HUES64 (cell line): Measurements from ENCODE around the gene REEP3. TPM values are rescaled to one million over a fixed set of nuclear protein-coding genes. Genes with fewer than 3 reads are reported as not detected.

ENCODE experiments used
- H3K27ac ChIP-seq: 2 replicates; pipeline ENCODE4 v1.7.0; 2013; ENCODE audit warnings: low read depth, low read length, inconsistent platforms
- H3K27me3 ChIP-seq: 2 replicates; pipeline ENCODE4 v1.6.1; 2013; ENCODE audit warnings: mild to moderate bottlenecking, low read length; ENCODE audit not compliant: insufficient read depth
- H3K36me3 ChIP-seq: 2 replicates; pipeline ENCODE4 v1.6.1; 2013; ENCODE audit warnings: mild to moderate bottlenecking, low read length; ENCODE audit not compliant: insufficient read depth
- H3K4me1 ChIP-seq: 2 replicates; pipeline ENCODE4 v1.6.1; 2013; ENCODE audit warnings: mild to moderate bottlenecking, low read length, moderate library complexity; ENCODE audit not compliant: insufficient read depth
- H3K4me3 ChIP-seq: 2 replicates; pipeline ENCODE4 v1.5.1; 2013; ENCODE audit warnings: mild to moderate bottlenecking, low read length, moderate library complexity
- H3K9ac ChIP-seq: 2 replicates; pipeline ENCODE4 v1.6.1; 2013; ENCODE audit warnings: mild to moderate bottlenecking, low read depth, low read length
- H3K9me3 ChIP-seq: 2 replicates; pipeline ENCODE4 v1.6.1; 2013; ENCODE audit warnings: low read depth, low read length; ENCODE audit not compliant: insufficient read depth
- WGBS: fragments of 150-250, 120-280 bp; methylation state at CpG from one replicate; pipeline ENCODE4 v1.1.7; 2013; ENCODE audit warnings: missing lambda C conversion rate; 5-methylcytosine and 5-hydroxymethylcytosine counted together
- polyA plus RNA-seq, 2 experiments: library from polyadenylated mRNA; stranded (reverse); fragments of 50-300 nt; gene quantifications; one replicate each; pipeline ENCODE4 v1.2.3, GENCODE V29; 2013

The REEP3 gene, protein sequence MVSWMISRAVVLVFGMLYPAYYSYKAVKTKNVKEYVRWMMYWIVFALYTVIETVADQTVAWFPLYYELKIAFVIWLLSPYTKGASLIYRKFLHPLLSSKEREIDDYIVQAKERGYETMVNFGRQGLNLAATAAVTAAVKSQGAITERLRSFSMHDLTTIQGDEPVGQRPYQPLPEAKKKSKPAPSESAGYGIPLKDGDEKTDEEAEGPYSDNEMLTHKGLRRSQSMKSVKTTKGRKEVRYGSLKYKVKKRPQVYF
- polyA plus RNA-seq (2013, experiment 1 of 2): 13.1 TPM
- polyA plus RNA-seq (2013, experiment 2 of 2): 16.8 TPM

DNA sequence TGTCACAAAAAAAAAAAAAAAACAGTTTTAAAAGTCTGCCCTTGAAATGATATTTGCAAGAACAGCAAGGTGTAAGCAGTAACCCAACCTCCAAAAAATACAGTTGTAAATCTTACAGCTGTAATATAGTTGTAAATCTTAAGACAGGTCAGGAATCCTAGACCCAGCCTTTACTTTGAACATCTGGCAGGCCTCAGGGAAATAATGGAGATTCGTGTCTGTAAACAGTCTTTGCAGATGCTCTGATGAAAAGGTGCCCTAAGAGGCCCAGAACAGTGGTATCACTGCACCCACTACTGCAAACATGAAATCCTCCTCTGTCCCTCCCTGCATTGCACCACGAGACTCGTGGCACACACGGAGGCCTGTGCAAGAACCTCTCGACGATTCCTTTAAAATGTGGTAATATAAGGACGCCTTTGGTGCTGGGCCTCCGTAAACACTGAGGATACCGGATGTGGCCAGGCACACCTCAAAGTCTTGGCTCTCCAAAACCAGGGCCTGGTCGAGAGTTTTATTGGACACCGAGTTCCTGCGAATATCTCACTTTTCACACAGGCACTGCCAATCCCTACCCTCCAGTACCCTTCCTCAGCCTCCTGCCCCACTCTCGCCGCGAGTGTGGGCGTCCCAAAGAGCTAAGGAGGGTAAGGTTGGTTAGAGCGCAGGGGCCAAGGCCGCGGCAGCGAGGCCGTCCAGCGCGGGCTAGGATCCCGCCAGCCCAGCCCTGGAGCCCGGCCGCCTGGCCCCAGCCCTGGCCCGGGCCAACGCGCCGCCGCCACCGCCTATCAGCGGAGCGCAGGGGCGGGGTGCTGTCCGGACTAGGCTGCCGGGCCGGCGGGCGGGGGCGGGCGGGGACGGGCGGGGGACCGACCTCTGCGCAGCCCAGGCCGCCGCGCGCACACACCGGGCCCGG lies at the start of gene REEP3:
Gene REEP3, plus strand, starts transcription at position 902 of the 916 bp plus-strand sequence. CDS start 145 bp downstream, outside the sequence.
- Histone ChIP-seq H3K27me3 (no peaks in the 10 kb centered on the region), H3K4me1 (peaks cover 49% of the 10 kb centered on the region)
- 2% methylated on average over 51 of the region's 52 CpGs for WGBS

DNA sequence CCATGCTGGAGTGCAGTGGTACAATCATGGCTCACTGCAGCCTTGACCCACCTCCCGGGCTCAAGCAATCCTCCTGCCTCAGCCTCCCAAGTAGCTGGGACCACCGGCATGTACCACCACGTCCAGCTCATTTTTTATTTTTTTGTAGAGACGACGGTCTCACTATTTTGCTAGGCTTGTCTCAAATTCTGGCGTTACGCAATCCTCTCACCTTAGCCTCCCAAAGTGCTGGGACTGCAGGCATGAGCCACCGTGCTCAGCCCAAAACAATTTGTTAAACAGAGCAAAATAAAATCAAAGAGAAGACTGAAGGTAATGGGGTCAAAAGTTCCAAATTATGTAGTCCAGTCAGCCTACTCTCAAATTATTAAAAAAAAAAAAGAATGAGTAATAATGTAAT lies 46.7 kb upstream of the REEP3 start:
- Histone ChIP-seq H3K27me3 (no peaks in the 10 kb centered on the region), H3K9ac (no peak overlapping the region), H3K4me3 (no peak overlapping the region), H3K27ac (no peak overlapping the region), H3K4me1 (peaks cover 20% of the 10 kb centered on the region), H3K36me3 (no peaks in the 10 kb centered on the region), H3K9me3 (no peaks in the 10 kb centered on the region)
- WGBS: 94% methylated on average over 7 of the region's 8 CpGs

More for the DNA sequence above, at the start of gene REEP3:
- peak within 1 kb of the TSS; percentile 92 for H3K9ac ChIP-seq
- H3K9me3 ChIP-seq: no peaks in the 10 kb centered on the region
- no peaks in the 10 kb centered on the region for H3K36me3 ChIP-seq
- H3K27ac ChIP-seq: peak within 1 kb of the TSS; percentile 97
- peak within 1 kb of the TSS; percentile 81 for H3K4me3 ChIP-seq

DNA sequence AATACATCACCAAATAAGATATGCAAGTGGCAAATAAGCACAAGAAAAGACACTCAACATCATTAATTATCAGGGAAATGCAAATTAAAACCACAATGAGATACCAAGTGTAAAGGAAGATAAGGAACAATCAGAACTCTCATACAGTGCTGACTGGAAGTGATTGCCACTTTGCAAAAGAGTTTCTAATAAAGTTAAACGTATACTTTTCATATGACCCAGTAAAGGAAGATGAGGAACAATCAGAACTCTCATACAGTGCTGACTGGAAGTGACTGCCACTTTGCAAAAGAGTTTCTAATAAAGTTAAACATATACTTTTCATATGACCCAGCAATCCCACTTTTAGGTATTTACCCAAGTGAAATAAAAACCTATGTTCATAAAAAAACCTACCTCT lies 43.3 kb upstream of the REEP3 start:
- Histone ChIP-seq H3K4me1 (peaks cover 32% of the 10 kb centered on the region), H3K36me3 (no peaks in the 10 kb centered on the region), H3K9ac (no peak overlapping the region), H3K27ac (no peak overlapping the region; the same call in 1 of the 2 replicates), H3K9me3 (no peaks in the 10 kb centered on the region), H3K4me3 (no peak overlapping the region), H3K27me3 (no peaks in the 10 kb centered on the region)
- 67% methylated on average over 1 of the region's 1 CpG for WGBS

DNA sequence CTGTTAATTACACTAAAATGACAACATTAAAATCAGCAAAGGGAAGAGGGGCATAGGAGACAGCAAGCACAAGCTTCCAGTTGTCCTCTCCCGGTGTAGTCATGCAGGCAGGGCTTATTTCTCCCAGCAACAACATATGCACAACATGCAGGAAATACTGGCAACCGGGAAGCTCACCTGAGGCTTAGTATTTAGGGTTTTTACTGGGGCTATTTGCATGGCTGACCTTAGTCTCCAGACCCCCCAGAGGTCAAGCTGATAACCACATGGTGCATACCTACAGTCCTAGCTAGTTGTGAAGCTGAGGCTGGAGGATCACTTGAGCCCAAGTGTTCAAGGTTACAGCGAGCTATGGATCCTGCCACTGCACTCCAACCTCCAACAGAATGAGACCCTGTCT lies 42.6 kb upstream of the REEP3 start:
- WGBS: 25% methylated on average over 3 of the region's 3 CpGs
- no peak overlapping the region for H3K4me3 ChIP-seq
- no peak overlapping the region for H3K9ac ChIP-seq
- peak overlapping the region; percentile 42 for H3K27ac ChIP-seq
- no peaks in the 10 kb centered on the region for H3K36me3 ChIP-seq
- H3K27me3 ChIP-seq: no peaks in the 10 kb centered on the region
- H3K9me3 ChIP-seq: no peaks in the 10 kb centered on the region
- peaks cover 32% of the 10 kb centered on the region for H3K4me1 ChIP-seq

DNA sequence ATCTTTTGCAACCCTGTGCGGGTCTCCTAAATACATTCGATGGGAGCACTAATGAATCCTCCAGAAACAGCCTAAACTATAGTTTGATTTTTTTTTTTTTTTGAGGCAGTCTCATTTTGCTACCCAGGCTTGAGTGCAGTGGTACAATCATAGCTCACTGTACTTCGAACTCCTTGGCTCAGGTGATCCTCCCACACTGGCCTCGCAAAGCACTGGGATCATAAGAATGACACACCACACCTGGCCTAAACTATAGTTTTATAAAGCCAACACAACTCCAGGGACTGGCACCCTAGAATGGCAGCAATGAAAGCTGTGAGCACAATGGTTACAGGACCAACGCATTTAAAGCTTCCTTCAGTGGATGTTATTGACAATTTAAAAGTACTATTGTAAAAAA lies 41.0 kb upstream of the REEP3 start:
- peaks cover 40% of the 10 kb centered on the region for H3K4me1 ChIP-seq
- no peaks in the 10 kb centered on the region for H3K9me3 ChIP-seq
- WGBS: 96% methylated on average over 4 of the region's 5 CpGs
- H3K9ac ChIP-seq: no peak overlapping the region
- no peak overlapping the region for H3K27ac ChIP-seq
- H3K4me3 ChIP-seq: no peak overlapping the region
- no peaks in the 10 kb centered on the region for H3K27me3 ChIP-seq
- H3K36me3 ChIP-seq: no peaks in the 10 kb centered on the region

DNA sequence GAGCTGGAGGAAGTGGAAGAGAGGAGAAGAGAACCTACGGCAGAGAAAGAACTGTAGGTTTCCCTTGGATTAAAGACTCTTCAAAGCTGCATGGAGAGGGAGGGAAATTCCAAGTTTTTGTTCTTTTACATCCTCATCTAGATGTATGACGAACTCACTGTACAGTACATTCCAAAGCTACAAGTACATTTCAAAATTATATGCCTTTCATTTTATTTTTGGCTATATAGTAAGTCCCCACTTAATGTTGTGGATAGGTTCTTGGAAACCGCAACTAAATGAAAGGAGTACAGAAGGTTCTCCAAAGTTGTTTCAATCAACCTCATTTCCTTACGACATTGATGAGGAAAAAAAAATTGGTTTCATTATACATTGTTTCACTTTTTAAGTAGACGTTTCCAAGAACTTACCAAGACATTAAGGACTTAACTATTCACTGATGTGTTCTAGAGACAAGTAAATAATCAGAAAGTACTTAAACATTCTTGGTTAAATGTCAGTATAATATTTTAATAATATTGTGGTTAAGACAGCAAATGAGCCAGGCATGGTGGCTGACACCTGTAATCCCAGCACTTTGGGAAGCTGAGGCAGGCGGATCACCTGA lies 39.3 kb upstream of the REEP3 start:
- Histone ChIP-seq H3K27me3 (no peaks in the 10 kb centered on the region), H3K9me3 (no peaks in the 10 kb centered on the region), H3K4me1 (peaks cover 47% of the 10 kb centered on the region), H3K4me3 (no peak overlapping the region), H3K27ac (no peak overlapping the region), H3K36me3 (no peaks in the 10 kb centered on the region), H3K9ac (no peak overlapping the region)
- WGBS: 90% methylated on average over 3 of the region's 6 CpGs

DNA sequence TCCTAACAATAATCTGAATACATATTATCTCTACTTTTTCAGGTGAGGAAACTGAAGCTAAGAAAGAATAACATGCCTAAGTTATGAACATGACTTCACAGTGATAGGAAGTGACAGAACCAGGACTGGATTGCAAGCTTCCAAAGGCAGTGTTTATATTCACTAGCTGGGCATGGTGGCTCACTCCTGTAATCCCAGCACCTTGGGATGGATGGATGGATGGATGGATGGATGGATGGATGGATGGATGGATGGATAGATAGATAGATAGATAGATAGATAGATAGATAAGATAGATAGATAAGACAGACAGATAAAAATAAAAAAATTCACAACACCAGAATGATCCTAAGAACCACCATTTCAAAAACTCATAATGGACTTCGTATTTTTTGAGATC lies 37.2 kb upstream of the REEP3 start:
- H3K9me3 ChIP-seq: no peaks in the 10 kb centered on the region
- WGBS: no CpG with 5 or more reads among the region's 1 CpG
- no peak overlapping the region for H3K9ac ChIP-seq
- H3K4me1 ChIP-seq: peaks cover 32% of the 10 kb centered on the region
- no peaks in the 10 kb centered on the region for H3K36me3 ChIP-seq
- no peak overlapping the region for H3K4me3 ChIP-seq
- no peaks in the 10 kb centered on the region for H3K27me3 ChIP-seq
- no peak overlapping the region for H3K27ac ChIP-seq

DNA sequence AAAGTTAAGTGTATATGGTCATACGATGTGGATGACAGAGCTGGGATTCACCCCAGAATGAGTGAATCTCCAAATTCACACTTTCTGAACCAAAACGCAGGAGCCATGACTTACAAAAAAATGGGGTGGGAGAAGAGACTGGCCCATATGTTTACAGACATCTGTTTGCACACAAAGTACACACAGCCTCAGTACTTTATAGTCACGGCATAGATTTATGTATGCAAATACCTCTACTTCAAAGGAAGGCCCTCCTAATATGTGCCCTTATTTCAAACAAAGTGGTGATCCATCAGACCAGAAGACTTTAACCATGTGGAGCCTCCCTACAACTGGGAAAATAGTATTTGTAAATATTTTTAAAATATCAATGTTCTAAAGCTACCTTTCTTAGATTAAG lies 33.2 kb upstream of the REEP3 start:
- WGBS: 95% methylated on average over 3 of the region's 3 CpGs
- H3K4me1 ChIP-seq: peaks cover 23% of the 10 kb centered on the region
- no peak overlapping the region for H3K27ac ChIP-seq
- peaks cover 7% of the 10 kb centered on the region for H3K36me3 ChIP-seq
- H3K4me3 ChIP-seq: no peak overlapping the region
- no peaks in the 10 kb centered on the region for H3K9me3 ChIP-seq
- no peak overlapping the region for H3K9ac ChIP-seq
- no peaks in the 10 kb centered on the region for H3K27me3 ChIP-seq

DNA sequence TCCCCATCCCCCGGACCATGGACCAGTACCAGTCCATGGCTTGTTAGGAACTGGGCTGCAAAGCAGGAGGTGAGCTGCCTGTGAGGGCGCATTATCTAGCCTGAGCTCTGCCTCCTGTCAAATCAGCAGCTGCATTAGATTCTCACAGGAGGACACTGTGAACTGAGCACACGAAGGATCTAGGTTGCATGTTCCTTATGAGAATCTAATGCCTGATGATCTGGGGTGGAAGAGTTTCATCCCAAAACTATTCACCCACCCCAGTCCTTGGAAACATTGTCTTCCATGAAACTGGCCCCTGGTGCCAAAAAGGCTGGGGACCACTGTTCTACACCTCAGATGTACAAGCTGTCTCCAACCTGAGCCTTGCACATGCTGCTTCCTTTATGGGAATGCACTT lies 31.4 kb upstream of the REEP3 start:
- H3K4me3 ChIP-seq: no peak overlapping the region
- H3K4me1 ChIP-seq: peaks cover 26% of the 10 kb centered on the region
- no peak overlapping the region for H3K27ac ChIP-seq
- H3K27me3 ChIP-seq: no peaks in the 10 kb centered on the region
- 97% methylated on average over 3 of the region's 3 CpGs for WGBS
- peaks cover 7% of the 10 kb centered on the region for H3K36me3 ChIP-seq
- no peaks in the 10 kb centered on the region for H3K9me3 ChIP-seq
- H3K9ac ChIP-seq: no peak overlapping the region

DNA sequence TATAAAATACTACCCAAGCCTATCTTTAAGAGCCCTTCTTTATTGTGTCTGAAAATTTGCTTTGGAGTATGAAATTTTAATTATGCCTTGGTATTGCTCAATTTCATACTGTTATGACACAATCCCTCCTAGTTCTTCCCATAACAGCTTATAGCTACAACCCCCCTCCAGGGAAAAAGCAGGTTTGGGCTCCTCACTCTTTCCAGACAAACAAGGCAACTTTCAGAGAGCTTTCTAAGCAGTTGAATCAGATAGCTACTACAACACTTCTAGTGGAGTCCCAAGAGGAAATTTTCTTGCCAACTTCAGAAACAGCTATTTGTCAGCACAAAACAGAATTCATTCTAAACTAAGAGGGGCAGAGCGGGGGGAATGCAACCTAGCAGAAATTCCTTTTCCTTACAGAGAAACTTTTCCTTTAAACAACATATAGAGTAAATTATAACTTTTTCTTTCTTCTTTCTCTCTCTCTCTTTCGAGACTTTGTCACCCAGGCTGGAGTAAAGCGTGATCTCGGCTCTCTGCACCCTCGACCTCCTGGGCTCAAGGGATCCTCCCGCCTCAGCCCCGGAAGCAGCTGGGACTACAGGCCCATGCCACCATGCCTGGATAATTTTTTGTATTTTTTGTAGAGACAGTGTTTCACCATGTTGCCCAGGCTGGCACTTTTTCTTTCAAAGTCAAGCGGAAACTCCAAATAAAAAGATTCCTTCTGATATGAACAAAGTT lies 29.4 kb upstream of the REEP3 start:
- H3K9me3 ChIP-seq: no peaks in the 10 kb centered on the region
- H3K4me1 ChIP-seq: peaks cover 12% of the 10 kb centered on the region
- H3K4me3 ChIP-seq: no peak overlapping the region
- 88% methylated on average over 7 of the region's 8 CpGs for WGBS
- H3K9ac ChIP-seq: no peak overlapping the region
- H3K27me3 ChIP-seq: no peaks in the 10 kb centered on the region
- peaks cover 7% of the 10 kb centered on the region for H3K36me3 ChIP-seq
- H3K27ac ChIP-seq: no peak overlapping the region
